Activated CD4-positive, alpha-beta T cell treated with anti-CD3 and anti-CD28 coated beads for 1 hour (primary cell): Measurements from ENCODE around the gene RFX6.

ENCODE experiments used
- DNase-seq: peaks from one replicate; pipeline ENCODE4 v3.0.0-alpha.2; 2020

The RFX6 gene

GRCh38 chr6:116974526-116975316 lies 97.7 kb downstream of the RFX6 start:
- no peak for DNase-seq

- no peak for DNase-seq
Observed at GRCh38 chr6:116975600-116975999, 98.6 kb downstream of the RFX6 start.

GRCh38 chr6:116979560-116979959 lies 102.5 kb downstream of the RFX6 start:
- no peak for DNase-seq
